ENCODE results near the gene MRPS7.

MRPS7 gene

DNA sequence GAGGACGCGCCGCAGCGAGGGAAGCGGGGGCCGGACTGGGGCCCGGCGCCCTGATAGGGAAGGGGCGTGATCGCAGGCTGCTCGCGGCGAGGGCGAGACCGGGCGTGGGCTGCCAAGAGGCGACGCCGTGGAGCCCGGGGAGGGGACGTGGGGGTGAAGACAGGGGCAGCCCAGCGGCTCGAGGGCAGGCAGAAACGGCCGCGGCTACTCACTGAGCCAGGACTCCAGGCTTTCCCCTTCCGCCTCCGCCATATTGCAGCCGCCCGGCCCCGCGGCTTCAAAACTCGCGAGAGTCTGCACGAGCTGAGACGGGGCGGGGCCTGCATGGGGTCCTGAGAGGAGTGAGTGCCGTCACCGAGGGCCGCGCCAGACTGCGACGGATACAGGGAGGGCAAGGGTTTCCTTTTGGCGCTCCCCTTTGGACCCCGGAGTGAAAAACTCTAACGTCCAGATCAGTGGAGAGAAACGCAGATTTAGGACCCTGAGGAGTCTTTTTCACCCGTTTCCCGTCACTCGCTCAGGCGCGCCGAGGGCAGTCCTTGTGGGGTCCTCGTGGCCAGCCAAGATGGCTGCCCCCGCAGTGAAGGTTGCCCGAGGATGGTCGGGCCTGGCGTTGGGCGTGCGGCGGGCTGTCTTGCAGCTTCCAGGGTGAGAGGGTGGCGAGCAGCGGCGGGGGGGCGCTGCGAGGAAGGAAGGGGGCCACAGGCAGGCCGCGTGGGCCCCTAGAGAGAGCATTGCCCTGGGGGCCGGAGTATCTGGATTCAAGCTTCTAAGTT is at the start of gene MRPS7, which contains the start of gene GGA3:
Gene MRPS7, plus strand, starts transcription at position 544 of the 776 bp plus-strand sequence. Its CDS starts 22 bp downstream, at position 566.
Gene GGA3, minus strand, starts transcription at position 271 of the 776 bp plus-strand sequence. Its CDS starts 19 bp downstream, at position 252.
- no peak for FAIRE-seq

DNA sequence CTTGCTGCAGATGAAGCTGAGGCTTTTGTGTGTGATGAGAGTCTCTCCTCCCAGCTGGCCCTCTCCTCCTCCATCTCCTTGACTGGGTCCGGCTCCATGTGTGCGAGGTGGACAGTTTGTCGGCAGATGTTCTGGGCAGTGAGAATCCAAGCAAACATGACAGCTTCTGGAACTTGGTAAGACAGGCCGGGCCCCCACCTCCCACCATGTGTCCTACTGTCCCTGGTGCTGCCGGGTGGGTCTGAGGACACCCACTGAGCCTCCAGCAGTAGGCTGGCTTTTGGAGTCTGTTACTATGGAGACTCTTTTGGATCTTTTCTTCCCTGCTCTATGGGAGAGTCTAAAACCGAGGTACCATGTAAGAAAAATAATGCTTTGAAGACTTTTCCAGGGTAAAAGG is 43.5 kb upstream of the MRPS7 start:
- no peak for FAIRE-seq

DNA sequence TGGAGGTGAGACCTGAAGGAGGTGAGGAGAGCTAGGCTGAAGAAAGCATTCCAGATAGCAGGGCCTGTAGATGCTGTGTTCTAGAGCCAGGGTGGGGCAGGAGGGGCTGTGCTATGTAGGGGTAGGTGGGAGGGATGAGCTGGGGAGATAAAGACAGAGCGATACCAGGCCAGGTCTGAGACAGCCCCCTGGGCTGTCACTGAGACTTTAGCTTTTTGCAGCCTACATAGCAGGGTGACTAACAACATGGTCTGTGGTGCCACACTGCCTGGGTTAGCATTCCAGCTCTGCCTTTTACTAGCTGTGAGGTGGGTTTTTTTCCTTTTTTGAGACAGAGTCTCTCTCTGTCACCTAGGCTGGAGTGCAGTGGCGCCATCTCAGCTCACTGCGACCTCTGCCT is 41.9 kb upstream of the MRPS7 start:
- no peak for FAIRE-seq

DNA sequence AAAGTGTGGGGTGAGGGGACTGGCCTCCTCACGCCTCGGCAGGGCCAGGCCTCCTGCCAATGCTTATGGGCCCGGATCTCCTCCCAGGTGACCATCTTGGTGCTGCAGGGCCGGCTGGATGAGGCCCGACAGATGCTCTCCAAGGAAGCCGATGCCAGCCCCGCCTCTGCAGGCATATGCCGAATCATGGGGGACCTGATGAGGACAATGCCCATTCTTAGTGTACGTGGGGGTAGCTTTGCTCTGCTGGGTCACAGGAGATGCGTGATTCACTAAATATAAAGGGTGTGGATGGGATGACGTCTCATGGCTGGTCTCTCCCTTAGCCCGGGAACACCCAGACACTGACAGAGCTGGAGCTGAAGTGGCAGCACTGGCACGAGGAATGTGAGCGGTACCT is 36.7 kb upstream of the MRPS7 start:
- FAIRE-seq, result no peak

DNA sequence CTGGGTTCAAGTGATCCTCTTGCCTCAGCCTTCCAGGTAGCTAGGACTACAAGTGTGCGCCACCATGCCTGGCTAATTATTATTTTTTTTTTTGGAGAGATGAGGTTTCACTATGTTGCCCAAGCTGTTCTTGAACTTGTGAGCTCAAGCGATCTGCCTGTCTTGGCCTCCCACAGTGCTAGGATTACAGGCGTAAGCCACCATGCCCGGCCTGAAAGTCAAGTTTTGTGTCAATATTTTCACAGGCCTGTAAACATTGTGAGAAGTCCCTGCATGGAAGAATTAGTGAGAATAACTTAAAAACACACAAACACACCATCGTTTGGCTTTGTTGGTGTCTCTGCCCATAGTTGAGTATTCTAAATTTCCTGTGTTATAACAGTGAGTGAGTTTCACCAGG is 34.0 kb upstream of the MRPS7 start:
- no peak for FAIRE-seq

DNA sequence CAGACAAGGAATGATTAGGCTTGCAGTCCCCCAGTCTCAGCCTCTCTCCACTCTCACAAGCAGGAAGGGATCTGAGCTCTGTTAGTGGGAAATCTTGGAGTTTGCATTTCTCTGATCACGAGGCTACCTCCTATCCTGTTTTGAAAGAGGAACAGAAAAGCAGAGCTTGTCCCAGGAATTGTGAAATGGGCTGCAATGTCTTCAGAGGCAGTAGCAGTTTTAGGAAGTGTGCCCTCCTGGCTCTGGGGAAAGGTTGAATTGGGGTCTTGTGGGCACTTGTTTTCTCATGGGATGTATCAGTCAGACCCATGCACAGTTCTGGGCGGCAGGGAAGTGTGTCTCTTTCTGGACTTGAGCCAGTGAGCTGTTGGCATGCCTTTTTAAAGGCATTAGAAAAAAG is 33.4 kb upstream of the MRPS7 start:
- FAIRE-seq, result no peak

DNA sequence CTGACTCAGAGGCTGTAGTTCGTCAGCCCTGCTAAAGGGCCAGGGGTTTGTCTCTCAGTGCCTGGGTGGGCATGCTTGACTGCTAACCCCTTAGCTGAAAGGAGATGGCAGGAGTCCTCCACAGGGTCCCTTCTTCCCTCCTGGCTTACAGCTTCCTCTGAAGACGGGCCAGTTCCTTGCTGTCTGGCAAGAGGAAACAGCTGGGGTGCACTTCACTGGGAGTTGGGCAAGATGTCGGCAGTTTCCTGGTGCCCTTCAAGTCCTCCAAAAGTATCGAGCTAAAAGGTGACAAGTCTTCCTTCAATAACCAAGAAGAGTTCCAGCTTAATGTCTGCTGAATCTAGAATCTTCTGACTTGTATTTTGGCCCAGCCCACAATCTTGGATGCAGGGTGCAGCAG is 32.8 kb upstream of the MRPS7 start:
- FAIRE-seq, result no peak

DNA sequence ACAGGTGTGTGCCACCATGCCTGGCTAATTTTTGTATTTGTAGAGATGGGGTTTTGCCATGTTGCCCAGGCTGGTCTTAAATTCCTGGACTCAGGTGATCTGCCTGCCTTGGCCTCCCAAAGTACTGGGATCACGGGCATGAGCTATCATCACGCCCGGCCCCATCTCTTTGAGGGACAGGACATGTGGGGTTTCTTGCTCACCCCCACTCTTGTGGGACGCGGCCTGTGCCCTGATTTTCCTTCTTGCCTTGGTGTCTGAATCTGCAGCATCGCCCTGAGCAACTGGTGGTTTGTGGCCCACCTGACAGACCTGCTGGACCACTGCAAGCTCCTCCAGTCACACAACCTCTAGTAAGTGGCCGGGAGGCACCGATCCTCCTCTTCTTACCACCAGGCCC is 30.6 kb upstream of the MRPS7 start:
- FAIRE-seq, result no peak

DNA sequence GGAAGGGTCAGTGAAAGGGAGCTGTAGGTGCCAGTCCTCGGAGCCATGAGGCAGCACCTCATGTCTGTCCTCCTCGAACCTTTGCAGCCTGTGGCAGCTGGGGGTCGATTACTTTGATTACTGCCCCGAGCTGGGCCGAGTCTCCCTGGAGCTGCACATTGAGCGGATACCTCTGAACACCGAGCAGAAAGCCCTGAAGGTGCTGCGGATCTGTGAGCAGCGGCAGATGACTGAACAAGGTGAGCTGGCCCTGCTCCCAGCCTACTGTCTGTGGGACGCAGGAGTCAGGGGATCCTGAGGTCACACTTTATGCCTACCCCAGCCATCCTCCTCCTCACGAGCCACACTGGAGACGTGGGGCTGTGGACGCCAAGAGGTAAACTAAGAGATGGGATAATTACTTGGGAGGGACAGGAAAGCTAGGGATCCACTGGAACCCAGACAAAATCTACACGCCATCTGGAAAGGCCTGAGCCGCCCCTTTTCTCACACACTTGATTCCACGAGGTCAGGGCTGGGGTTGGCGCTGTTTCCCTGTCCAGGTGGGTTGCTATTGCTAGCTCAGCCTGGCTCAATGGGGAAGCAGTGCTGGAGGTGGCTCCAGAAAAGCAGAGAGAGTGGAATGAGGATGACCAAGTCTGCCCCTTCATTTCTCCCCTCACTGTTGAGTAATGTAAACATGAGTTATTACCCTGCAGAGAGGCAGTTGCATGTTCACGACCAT is 29.8 kb upstream of the MRPS7 start:
- FAIRE-seq, result no peak

DNA sequence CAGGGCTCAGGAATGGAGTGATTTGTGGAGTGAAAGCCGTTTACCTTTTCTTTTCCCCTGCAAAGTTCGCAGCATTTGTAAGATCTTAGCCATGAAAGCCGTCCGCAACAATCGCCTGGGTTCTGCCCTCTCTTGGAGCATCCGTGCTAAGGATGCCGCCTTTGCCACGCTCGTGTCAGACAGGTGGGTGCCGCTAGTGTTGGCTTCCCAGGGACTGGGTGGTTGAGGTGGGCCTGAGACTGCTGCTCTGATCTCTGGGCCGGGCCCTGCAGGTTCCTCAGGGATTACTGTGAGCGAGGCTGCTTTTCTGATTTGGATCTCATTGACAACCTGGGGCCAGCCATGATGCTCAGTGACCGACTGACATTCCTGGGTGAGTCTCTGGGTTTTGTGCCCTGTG is 28.9 kb upstream of the MRPS7 start:
- no peak for FAIRE-seq

DNA sequence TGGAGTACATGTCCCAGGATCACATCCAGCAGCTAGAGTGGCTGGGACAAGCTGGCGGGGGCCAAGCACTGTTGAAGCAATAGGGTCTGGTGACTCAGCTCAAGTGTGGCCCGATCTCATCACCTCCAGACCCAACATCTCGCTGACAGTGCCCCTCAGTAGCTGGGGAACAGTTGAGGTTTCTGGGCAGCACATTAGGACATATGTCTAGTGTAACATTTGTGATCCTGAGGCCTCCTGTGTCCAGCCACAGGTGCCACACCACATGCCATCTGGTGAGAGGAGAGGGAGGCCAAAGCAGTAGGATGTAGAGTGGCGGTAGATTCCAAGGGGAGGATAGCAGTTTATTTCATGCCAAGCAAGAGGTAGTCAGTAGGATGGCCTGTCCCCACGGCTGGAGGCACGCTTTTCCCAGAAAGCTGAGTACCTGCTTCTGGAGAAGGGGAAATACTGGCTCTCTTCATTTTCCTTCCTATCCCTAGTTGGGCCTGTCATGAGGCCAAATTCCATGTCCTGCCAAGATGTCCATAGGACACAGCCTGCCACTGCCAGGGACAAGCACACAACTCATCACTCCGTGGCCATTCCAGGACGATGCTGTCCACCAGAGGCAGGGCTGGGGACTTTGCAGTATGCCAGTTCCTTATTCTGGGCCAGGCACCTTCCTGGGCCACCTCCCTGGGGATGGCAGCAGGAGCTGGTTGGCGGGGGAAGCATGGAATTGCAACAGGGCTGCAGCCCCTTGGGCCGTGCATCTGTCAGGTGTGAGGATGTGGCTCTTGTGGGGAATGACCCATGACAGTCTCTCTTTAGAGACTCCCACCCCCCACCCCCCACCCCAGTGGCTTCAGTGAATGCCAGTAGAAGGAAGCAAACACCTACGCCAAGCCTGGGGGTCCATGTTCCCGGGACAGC is 24.3 kb upstream of the MRPS7 start:
- FAIRE-seq, result no peak

DNA sequence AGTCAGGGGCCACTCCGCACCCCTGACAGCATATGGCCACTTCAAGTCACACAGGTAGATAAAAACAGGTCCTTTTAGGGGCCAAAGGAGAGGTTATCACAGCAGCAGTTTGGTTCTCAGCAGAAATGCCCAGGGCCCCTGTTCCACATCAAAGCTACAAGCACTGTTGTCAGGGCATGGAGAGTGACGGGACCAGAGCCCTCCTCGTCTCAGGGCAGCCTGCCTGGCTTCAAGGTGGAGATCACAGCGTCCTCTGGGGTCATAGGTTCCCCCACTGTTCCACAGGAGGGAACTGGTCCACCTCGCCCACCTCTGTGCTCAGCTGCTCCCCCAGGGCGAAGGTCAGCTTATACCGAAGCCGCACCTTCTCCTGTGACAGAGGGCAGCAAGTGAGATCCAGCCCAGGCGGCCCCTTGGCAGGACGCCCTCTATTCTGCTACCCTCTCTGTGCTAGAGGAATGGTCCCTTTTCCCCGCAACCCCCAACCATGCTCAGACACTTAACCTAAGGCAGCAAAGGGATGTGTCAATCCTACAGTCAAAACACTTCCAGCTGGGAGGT is 23.6 kb upstream of the MRPS7 start:
- FAIRE-seq, result no peak

DNA sequence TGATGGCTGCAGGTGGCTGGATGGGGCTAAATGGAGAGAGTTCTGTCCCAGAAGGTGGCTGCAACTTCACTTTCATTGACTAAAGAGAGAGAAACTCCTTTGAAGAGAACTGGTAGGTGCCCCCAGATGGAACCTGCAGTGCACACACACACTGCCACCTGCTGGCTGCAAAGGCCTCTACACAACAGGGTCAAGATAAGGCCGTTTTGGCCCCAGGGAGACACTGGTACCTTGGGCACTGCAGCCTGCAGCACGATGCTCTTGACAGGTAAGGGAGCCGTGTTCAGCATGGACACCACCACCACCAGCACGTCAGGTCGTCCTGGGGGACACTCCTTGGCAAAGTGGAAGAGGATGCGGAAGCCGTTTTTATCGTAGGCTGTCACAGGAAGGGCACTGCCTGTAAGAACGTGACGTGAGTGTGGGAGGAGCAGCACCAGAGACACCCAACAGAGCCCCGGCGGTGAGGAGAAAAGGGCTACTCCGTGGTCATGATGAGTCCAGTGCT is 22.9 kb upstream of the MRPS7 start:
- no peak for FAIRE-seq

DNA sequence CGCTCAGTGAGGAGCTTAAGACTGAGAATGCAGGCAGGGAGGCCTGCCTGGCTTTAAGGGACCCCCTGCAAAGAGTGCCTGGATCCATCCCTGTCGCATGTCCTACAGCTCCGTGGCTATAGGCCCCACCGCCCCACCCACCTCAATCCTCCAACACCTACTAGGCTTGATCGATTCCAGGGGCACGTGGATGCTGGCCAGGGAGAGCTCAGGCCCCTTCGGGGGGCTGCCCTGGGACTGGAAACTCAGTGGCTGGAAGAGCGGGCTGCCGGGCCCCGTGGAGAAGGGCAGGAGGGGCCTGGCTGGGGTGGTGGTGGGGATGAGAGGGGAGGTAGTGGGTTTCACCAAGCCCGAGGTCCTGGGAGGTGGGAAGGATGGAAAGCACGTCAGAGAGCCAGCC is 22.5 kb upstream of the MRPS7 start:
- no peak for FAIRE-seq

DNA sequence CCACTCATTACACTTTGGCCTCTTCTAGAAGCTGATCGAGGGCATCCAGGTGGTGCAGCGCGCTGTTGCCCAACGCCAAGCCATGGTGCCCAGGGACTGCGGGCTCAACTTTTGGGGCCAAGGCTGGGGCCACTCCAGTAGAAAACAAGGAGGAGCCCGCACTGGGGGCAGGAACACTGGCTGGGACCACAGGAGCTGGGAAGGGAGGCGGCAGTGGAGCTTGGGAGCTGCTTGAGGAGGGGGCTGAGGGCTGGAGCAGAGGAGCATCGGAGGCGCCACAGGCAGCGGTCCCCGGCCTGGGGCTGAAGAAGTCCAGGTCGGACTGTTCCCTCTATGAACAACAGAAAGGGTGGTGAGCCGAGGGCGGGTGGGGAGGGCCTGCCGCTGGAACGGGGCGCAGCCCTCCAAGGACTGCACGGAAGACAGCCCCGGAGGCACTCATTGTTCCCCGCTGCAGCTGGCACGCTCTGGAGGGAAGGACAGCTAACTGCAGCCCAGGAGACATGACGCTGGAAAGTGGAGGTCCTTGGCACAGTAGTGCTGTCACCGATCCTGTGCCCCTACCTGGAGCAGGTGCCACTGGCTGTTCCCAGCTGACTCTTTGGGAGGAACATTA is 21.8 kb upstream of the MRPS7 start:
- FAIRE-seq, result no peak

DNA sequence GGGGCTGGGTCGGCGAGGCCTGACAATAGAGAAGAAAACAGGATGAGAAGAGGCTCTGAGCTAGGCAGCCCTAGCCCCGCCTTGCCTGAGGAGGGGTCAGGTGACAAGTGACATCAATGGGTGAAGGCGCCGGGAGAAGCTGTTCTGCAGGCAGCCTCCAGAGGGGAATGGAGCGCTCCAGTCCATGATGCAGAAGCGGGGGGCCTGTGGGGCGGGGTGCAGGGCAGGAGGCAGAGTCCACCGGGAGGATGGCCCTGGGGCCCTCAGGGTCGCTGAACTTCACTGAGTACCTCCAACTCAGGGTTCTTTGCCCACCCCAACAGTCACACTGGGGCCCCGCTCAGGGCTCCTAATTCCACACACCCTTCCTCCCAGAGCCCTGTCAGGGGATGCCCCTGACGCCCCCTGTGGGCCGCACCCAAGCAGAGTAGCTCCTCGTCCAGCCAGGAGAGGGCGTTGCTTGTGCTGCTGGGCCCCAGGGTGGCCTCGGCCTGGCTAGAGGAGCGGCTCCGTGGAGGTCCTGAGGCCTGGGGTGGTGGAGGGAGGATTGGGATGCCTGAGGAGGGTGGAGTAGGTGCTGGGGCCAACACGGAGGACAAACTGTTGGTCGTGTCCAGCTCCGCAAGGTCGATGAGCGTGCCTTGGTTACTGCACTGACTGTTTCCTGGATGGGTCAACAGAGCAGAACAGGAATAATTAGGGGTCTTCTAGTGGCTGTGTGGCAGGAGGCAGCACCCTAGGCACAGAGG is 21.1 kb upstream of the MRPS7 start:
- no peak for FAIRE-seq

DNA sequence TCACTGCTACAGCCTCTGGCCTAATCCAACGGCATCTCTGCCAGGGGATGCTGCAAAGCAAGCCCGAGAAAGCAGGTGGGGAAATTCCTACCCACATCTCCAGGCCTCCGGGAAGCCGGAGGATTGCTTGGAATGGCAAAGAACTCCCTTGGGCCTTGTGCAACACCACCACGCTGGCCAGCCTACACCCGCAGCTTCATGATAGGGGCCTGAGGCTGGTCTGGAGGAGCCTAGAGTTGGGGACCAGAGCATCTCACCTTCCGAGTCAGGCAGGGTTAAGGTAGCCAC is 20.6 kb upstream of the MRPS7 start:
- FAIRE-seq, result no peak

DNA sequence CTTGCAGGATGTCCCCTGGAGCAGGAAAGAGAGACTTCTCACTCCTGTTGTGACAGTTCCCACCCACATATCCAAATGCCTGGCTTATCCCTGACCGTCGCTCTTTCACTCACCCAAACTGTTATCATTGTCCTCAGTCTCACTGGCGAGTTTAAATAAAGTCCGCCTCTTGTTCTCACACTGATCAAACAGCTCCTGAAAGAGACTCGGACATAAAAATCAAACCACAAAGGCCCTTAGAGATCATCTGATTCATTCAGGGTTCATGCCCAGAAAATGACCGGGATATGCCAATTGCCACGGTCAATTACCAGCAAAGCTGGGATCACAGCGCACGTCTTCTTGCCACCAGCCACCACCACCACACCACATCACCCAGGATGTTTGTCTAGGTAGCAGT is 20.2 kb upstream of the MRPS7 start:
- FAIRE-seq, result no peak

DNA sequence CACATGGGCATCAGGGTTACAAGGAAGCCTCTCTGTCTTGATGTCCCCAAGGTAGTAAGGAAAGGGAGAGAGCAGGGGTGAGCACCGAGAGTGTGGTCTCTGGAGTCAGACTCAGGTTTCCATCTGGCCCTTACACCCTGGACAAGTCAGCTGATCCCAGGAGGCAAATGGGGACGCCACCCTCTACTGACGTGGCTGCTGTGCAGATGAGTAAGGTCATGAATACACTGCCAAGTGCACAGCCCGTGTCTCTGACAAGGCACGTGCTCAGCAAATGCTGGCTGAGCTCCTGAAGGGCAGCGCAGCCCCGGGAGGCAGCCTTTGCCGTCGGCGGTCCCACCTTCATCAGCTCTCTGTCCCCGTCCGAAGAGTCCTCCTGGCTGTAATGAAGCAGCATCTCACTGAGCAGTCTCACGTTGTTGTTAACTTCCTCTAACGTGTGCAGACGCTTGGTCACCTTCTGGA is 19.7 kb upstream of the MRPS7 start:
- no peak for FAIRE-seq

DNA sequence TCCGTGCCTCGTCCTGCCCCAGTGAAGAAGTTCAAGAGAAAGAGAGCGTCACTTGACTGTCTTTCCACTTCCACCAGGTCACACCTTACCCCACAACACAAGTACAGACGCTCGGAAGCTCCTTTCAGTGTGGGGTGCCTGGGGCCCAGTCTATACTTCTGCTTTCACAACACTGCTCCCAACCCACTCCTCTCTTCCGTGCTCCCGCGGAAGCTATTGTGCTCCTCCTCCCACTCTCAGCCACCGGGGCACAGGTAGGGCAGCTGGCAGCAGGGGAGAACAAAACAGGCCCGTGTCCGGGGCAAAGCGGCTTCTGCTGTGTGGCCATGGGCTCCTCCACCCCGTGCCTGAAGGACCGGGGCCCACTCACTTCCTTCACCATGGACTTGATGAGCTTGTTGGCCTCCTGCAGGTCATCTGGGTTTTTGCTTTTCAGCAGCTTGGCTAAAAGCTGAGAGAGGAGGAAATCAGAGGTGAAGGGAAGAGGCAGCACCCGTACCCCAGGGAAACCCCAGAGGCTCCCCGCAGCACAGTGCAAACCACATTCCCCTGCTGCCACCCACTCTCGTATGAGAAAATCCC is 19.1 kb upstream of the MRPS7 start:
- FAIRE-seq, result no peak

DNA sequence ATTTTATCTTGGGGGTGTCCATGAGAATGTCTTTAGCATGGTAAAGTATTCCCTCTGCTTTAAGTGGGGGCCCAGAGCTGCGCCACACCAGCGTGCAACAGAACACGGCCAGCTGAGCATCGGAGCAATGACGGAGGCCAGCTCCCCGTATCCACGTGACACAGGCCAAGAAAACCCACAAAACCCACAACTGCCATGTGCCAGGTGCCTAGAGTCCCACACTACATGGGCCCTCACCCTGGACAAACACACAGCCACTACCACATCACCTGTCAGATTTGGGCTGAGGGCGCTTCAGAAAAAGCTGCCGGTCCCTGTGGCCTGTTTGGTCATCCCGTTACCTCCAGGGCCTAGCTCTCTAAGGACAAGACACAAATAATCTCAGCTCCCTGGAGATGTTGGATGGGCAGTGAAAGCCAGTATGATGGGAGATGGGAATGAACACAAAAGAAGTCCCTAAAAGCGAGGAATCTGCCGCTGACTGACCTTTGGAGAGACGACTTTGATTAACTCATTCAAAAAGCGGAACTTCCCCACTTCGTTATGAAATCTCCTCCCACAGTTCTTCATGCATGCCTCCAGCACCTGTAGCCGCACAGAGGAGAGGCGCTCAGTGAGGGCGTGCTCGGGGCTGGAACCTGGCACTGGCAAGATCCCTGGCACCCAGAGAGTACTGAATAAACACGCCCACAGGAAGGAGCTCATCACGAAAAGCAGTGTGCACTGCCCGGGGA is 17.4 kb upstream of the MRPS7 start:
- FAIRE-seq, result no peak

Data from TTC549 (cell line).